Subcutaneous adipose tissue (tissue), 4 donors: ENCODE data around the gene CDK19. TPM values are rescaled to one million over a fixed set of nuclear protein-coding genes. Genes with fewer than 3 reads are reported as not detected.

Experiments
- CTCF ChIP-seq: fragments of 450-650 bp; IDR thresholded peaks from one replicate; pipeline ENCODE4 v1.5.1; 2016; ENCODE audit warnings: low read depth, mild to moderate bottlenecking, control low read depth, antibody characterized with exemption, moderate library complexity
- total RNA-seq, 4 donors: library from RNA; depleted of rRNA; stranded (reverse); fragments of >200 nt; gene quantifications; one replicate each; pipeline ENCODE4 v1.1.0, GENCODE V29; 2016

Gene CDK19
- total RNA-seq, 4 donors from 2014 or later = 14.1 to 20.1 (median 16.2) TPM

- TF ChIP-seq CTCF = no peak
These were observed 132.8 kb downstream of the CDK19 start for GRCh38 chr6:110682460-110682853.

GRCh38 chr6:110681543-110682459, 133.5 kb downstream of the CDK19 start:
- TF ChIP-seq CTCF = no peak

- TF ChIP-seq CTCF = no peak
These were observed 138.9 kb downstream of the CDK19 start for GRCh38 chr6:110676396-110676795.

GRCh38 chr6:110674096-110674495, 141.2 kb downstream of the CDK19 start:
- TF ChIP-seq CTCF = no peak

GRCh38 chr6:110672122-110672521, 143.1 kb downstream of the CDK19 start:
- no peak for TF ChIP-seq CTCF

GRCh38 chr6:110671447-110671846, 143.8 kb downstream of the CDK19 start:
- TF ChIP-seq CTCF = no peak

- TF ChIP-seq CTCF = no peak
These were observed 149.7 kb downstream of the CDK19 start for GRCh38 chr6:110665600-110665999.
